Brain pericyte (primary cell): ENCODE data around the gene SLC4A8.

Experiments used
- DNase-seq: peaks from one replicate; pipeline ENCODE4 v3.0.0-alpha.2; 2012; ENCODE audit warnings: low read depth, low spot score

SLC4A8 gene

GRCh38 chr12:51527966-51528365 is 103.3 kb downstream of the SLC4A8 start:
- no peak for DNase-seq

- no peak for DNase-seq
Observed at GRCh38 chr12:51528852-51529650, 104.4 kb downstream of the SLC4A8 start.

GRCh38 chr12:51529651-51529970 is 105.0 kb downstream of the SLC4A8 start:
- no peak for DNase-seq

- DNase-seq, result no peak
Observed at GRCh38 chr12:51530208-51530607, 105.6 kb downstream of the SLC4A8 start.

GRCh38 chr12:51531284-51531977 is 106.8 kb downstream of the SLC4A8 start:
- no peak for DNase-seq

- peak; percentile 11 for DNase-seq
Observed at GRCh38 chr12:51531978-51532497, 107.4 kb downstream of the SLC4A8 start.

GRCh38 chr12:51533799-51534198 is 109.2 kb downstream of the SLC4A8 start:
- DNase-seq, result no peak

GRCh38 chr12:51534216-51535074 is 109.8 kb downstream of the SLC4A8 start:
- no peak for DNase-seq

- DNase-seq, result no peak
Observed at GRCh38 chr12:51536159-51536558, 111.5 kb downstream of the SLC4A8 start.

- no peak for DNase-seq
Observed at GRCh38 chr12:51538149-51538548, 113.5 kb downstream of the SLC4A8 start.

- DNase-seq, result no peak
Observed at GRCh38 chr12:51538599-51538998, 114.0 kb downstream of the SLC4A8 start.

- no peak for DNase-seq
Observed at GRCh38 chr12:51540996-51541395, 116.4 kb downstream of the SLC4A8 start.

GRCh38 chr12:51546097-51546496 is 121.5 kb downstream of the SLC4A8 start:
- no peak for DNase-seq

- DNase-seq, result no peak
Observed at GRCh38 chr12:51547606-51548005, 123.0 kb downstream of the SLC4A8 start.

GRCh38 chr12:51548241-51548640 is 123.6 kb downstream of the SLC4A8 start:
- no peak for DNase-seq

- peak; percentile 42 for DNase-seq
Observed at GRCh38 chr12:51549637-51550036, 125.0 kb downstream of the SLC4A8 start.
